Left ventricle myocardium inferior (tissue), 1 donor: ENCODE results near the gene ARHGAP26. TPM values are rescaled to one million over a fixed set of nuclear protein-coding genes. Genes with fewer than 3 reads are reported as not detected.

Source experiments
- DNase-seq: peaks from one replicate; pipeline ENCODE4 v3.0.0-alpha.2; 2020
- H3K27ac ChIP-seq: fragments of 200-600 bp; replicated peaks from 2 replicates; pipeline ENCODE4 v1.8.0; 2021
- H3K27me3 ChIP-seq: fragments of 200-600 bp; 2 replicates; pipeline ENCODE4 v1.8.0; 2021; ENCODE audit warnings: low read depth
- H3K36me3 ChIP-seq: fragments of 200-600 bp; 2 replicates; pipeline ENCODE4 v1.8.0; 2021
- H3K4me1 ChIP-seq: fragments of 200-600 bp; 2 replicates; pipeline ENCODE4 v1.8.0; 2021
- H3K4me3 ChIP-seq: fragments of 200-600 bp; 2 replicates; pipeline ENCODE4 v1.8.0; 2021; ENCODE audit warnings: mild to moderate bottlenecking, moderate library complexity
- H3K9me3 ChIP-seq: fragments of 200-600 bp; replicated peaks from 2 replicates; pipeline ENCODE4 v1.8.0; 2021
- CTCF ChIP-seq: fragments of 200-600 bp; IDR thresholded peaks from 2 replicates; pipeline ENCODE4 v1.8.0; 2021; ENCODE audit warnings: antibody characterized with exemption, mild to moderate bottlenecking, borderline replicate concordance
- intact Hi-C: fragments of 100-400 bp; cut with micrococcal nuclease; formaldehyde crosslinking; loops from one replicate; pipeline ENCODE4 v1.11.0; 2022
- total RNA-seq: library from RNA; stranded (reverse); fragmentation: NEBNext Ultra II Directional; extraction: Animal tissue kit (Norgen Biotek cat#: 25700); gene quantifications from one replicate; pipeline ENCODE4 v1.2.1, GENCODE V29; 2021
- donor health status: DM: no; HTN: yes; CAD: no; lungs with severe emphysema.

The ARHGAP26 gene
- total RNA-seq, 1 donor from 2014 or later: 35.7 TPM

GRCh38 chr5:142737179-142737578 lies 33.0 kb upstream of the ARHGAP26 start:
- TF ChIP-seq CTCF: no peak
- H3K36me3 ChIP-seq: no peaks in the 10 kb centered on the region
- H3K27me3 ChIP-seq: no peaks in the 10 kb centered on the region
- no peak overlapping the region for H3K4me3 ChIP-seq
- peaks cover 51% of the 10 kb centered on the region for H3K4me1 ChIP-seq
- no peak for DNase-seq
- H3K9me3 ChIP-seq: no peaks in the 10 kb centered on the region
- intact Hi-C loops: no loop called here
- no peak overlapping the region for H3K27ac ChIP-seq

- Histone ChIP-seq H3K4me1 (peaks cover 60% of the 10 kb centered on the region), H3K27ac (peak overlapping the region; percentile 42), H3K4me3 (no peak overlapping the region), H3K36me3 (no peaks in the 10 kb centered on the region), H3K27me3 (no peaks in the 10 kb centered on the region), H3K9me3 (no peaks in the 10 kb centered on the region)
- TF ChIP-seq CTCF: no peak
- no peak for DNase-seq
- intact Hi-C loops: no loop called here
These were observed 29.5 kb upstream of the ARHGAP26 start for GRCh38 chr5:142740474-142741242.

- no peak overlapping the region for H3K4me3 ChIP-seq
- TF ChIP-seq CTCF: no peak
- no peaks in the 10 kb centered on the region for H3K9me3 ChIP-seq
- intact Hi-C loops: no loop called here
- peaks cover 79% of the 10 kb centered on the region for H3K4me1 ChIP-seq
- peak overlapping the region; percentile 88 for H3K27ac ChIP-seq
- H3K27me3 ChIP-seq: no peaks in the 10 kb centered on the region
- H3K36me3 ChIP-seq: no peaks in the 10 kb centered on the region
- no peak for DNase-seq
These were observed 26.4 kb upstream of the ARHGAP26 start for GRCh38 chr5:142743592-142744441.

GRCh38 chr5:142745268-142745667 lies 24.9 kb upstream of the ARHGAP26 start:
- intact Hi-C loops: no loop called here
- Histone ChIP-seq H3K9me3 (no peaks in the 10 kb centered on the region), H3K36me3 (no peaks in the 10 kb centered on the region), H3K27me3 (no peaks in the 10 kb centered on the region), H3K4me3 (peak overlapping the region; percentile 42), H3K27ac (peak overlapping the region; percentile 88), H3K4me1 (peaks cover 89% of the 10 kb centered on the region)
- DNase-seq: no peak
- TF ChIP-seq CTCF: no peak

- DNase-seq: no peak
- no peaks in the 10 kb centered on the region for H3K27me3 ChIP-seq
- TF ChIP-seq CTCF: no peak
- H3K9me3 ChIP-seq: no peaks in the 10 kb centered on the region
- H3K4me1 ChIP-seq: peaks cover 90% of the 10 kb centered on the region
- H3K4me3 ChIP-seq: peak overlapping the region; percentile 42
- intact Hi-C loops: no loop called here
- H3K27ac ChIP-seq: peak overlapping the region; percentile 88
- no peaks in the 10 kb centered on the region for H3K36me3 ChIP-seq
These were observed 23.4 kb upstream of the ARHGAP26 start for GRCh38 chr5:142746532-142747433.
